Stimulated activated CD8-positive, alpha-beta memory T cell treated with anti-CD3 and anti-CD28 coated beads, Interleukin-15, amount 100 ng/mL, for 48 hours (primary cell): ENCODE measurements around the gene B3GALNT1.

Experiments
- DNase-seq, 2 donors: peaks; one replicate each; pipeline ENCODE4 v3.0.0-alpha.2; 2020; ENCODE audit warnings: low read depth in 2 of 2

B3GALNT1 gene

DNA sequence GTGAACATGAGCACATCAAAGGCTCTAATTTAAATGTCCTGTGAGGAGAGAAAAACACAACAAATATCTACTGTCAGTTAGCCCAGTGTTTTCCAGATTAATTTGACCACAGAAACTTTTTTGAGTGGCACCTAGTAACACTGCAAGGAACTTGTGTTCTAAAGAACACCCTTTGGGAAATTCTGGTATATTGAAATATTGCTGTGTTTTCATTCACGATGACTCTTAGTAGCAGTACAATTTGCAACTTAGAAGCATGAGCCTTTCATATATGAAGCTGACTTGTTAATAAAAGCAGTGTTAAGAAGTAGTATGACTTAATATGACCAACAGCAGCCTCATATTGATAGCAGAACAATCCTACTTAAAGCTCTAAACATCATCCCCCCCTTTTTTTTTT lies 32.0 kb downstream of the B3GALNT1 start:
- DNase-seq: no peak

DNA sequence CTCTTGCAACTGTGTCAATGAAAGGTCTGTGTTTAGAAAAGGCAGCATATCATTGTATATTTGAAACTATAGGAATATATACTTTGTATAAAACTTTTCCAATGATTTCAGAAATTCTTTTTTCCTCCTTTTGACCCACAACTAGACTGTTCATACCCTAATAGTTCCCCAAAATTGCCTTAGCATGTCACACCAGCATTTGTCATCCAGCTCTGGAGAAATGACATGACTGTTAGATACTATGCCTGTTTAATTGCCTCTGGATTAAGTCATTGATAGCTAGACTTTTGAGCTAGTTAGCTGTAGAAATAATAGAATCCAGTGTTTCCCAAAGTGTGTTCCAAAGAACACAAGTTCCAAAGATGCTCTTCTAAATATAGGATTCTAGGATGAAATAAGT lies 32.4 kb downstream of the B3GALNT1 start:
- DNase-seq: no peak

DNA sequence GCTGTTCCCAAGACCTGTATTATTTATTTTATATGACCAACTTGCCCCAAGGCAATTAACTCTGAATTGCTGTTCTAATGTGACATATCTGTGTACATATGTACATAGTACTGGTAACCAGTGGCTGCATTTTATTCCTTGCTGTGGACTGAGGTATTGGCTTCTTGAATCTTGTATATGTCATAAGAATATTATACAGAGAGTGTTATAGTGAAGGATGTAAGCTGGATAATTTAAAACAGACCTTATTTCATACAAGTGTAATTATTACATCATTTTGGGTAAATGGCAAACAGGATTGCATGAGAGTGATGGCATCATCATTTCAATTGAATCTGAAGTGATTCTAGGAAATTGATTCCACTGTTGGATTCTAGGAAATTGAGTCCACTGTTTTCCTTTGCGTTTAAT lies 32.9 kb downstream of the B3GALNT1 start:
- DNase-seq: no peak

DNA sequence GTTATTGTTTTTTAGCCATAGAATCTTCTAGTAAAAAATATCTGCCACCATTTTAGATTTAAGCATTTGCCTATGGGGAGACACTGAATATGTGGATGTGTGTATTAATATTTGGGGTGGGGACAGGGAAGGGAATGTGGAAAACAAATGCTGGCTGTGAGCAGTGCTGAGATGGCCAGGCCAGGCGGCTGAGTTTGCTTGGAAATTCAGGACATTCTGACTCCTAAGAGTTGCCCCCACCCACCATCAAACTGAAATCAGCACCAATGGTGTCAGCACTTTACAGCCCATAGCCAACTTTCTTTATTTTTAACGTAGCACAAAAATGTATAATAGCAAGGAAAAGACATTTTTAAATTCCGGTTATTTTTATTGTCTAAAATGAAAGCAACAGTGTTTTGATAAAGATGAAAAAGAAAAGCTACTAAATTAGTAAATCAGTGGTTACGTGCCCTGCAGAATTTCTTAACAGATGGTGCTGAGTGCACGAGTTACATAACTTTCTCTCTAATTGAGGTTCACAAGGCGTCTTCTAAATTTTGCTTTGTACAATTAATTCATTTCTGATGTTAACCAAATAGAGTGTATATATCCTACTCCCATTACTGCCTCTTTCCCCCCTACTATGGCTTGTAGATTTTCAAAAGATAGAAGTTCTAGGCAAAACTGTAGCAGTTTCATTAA lies 34.0 kb downstream of the B3GALNT1 start:
- DNase-seq: no peak

DNA sequence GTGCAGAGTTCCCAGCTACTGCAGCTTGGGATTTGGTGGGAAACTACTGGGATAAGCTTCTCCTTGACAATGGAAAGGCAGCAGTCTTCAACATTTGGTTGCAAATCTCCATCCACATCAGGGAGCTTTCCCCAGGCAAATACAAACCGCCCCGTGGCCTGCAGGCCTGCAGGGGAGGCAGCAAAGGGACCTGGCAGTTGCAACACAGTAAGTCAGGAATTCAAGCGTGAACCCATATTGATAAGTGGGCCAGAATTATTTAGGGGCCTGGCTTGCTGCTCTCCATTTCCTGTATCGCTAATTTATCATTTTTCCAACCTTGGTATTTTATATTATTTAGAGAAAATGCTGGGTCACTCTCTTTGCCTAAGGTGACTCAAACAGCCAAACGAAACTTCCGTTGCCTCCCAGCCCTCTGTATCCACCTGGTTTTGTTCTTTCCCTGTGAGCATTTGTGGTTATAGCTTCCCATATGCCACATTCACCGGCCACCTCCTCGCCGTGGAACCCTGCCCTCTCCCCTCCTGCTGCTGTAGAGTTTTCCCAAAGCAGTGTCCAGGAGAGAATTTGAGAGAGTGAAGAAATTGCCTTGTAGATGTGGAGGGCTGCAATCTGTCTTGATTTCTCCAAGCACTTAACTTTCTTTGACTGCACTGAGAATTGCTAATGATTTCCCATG lies 34.8 kb downstream of the B3GALNT1 start:
- DNase-seq: no peak

DNA sequence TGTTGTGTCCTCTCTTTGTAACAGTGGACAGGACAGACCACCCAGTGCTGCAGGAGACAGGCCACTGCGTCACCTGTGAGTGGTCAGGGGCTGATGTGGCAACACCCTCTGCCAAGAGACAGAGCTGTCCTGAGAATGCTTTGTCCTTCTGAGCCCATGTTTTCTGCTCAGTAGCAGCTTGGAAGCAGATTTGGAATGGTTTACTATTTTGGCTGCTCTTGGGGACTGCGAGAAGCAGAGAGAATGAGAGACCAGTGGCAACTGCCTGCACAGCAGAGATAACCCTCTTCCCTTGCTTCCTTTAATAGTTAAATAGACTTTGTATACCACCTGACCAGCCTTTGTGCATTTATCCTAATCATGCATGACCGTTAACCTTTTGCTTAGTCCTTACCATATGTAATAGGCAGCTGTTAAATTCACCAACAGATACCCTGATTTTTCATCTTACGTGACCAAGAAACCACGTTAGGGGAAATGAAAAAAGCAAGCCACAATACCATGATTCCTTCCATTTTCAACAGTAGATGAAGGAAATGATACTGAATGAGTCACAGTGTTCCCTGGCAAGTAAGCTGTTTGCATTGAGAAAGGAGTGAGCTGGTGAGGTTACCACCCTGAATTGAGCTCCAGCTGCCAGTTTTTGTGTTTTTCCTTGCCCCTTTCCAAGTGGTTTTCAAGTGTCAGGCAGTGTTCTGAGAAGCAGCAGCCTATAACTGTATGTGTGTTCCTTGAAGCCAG lies 35.5 kb downstream of the B3GALNT1 start:
- DNase-seq: no peak

DNA sequence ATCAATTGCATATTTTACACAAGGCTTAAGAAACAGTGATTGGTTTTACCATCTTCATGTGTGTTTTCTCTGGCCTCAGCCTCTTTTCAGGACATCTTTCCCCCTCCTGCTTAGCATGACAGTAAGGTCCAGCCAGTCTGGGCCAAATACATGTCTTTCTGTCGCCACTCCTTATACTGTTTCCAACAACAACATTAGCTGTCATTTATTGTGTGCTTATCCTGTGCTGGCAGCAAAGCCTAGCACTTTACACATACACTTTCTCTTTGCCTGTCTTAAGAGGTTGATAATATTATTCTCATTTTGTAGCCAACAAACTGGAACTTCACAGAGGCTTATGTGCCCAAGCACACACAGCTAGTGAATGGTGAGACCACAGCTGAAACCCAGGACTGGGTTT lies 37.8 kb downstream of the B3GALNT1 start:
- no peak for DNase-seq

DNA sequence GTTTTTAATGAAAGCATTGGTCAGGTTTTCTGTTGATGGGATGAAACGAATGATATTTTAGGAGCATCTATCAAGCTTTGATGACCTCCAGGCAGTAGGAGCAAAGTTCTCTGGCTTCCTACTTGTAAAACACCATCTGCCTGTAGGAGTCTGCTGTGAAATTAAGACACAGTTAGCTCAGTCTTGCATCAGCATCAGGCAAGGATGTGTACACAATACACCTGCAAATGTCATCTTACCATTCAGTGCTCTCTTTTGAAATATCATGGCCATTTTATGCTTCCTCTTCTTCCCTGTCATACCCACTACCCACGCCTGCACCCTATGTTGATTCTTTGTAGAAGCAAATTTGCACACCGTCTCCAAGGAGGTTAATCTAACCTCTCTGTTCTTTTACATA lies 38.2 kb downstream of the B3GALNT1 start:
- no peak for DNase-seq

DNA sequence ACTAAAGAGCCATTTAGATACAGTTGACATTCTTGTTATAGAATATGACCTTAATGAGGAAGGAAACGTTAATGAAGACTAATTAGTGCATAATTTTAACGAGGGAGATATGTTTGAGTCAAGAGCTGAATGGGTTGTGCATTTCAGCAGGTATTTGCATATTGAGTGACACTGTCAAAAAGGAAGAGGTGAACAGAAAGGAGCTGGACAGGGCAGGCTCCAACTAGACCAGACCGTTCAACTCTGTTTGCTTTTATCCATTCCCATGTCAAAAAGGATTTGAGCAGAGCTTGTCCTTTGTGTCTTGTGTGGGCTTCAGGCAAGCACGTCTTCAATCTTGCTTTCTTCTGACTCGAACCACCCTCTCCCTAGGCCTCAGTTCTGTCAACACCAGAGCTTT lies 40.7 kb downstream of the B3GALNT1 start:
- DNase-seq: no peak

DNA sequence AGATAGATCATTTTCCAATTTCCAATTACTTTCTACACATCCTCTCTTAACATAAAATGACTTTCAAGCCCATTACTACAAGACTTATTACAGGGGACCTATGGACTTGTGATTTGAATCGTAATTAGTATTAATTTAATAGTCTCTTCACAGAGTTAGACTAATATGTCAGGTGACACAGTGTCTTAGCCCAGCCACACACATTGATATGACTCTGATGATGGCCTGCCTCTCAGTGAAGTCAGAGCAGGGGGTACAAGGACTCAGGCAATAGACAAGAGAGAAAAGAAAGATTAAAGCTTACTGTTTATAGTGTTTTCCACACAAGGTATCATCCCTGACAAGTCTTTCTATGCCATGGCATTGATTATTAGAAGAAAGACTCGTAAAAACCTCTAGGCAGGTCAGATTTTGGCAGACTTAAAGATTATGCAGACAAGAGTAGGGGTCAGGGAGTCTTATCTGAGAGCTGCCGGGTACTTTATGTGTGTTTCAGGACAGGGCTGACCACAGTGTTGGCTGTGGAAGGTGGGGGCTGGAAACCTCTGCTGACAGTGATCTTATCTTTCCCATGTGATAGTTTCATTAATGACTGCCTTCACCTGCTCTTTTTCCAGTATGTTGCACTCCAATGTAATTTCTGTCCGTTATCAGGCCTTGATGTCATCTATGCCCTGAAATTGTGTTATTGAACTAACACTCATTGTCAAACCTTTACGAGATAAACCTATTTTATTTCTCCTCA lies 50.1 kb downstream of the B3GALNT1 start:
- DNase-seq: no peak

DNA sequence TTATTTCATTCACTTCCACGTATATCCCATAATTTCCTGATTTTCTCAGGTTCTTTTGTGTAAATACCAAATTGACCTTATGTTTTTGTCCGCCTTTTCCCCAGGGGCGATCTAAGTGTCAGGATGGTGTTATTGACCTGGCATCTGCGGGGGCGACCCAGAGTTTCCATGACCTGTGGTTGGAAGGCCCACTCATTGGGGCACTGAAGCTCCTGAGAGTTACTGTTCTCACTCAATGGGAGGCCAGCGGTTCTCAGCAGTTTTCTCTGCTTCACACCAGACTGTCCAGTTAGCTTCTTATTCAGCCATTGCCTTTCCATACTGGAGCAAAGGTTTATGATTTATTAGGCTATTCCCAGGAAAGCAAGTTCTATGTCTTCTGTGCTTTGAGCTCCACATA lies 53.3 kb downstream of the B3GALNT1 start:
- no peak for DNase-seq

DNA sequence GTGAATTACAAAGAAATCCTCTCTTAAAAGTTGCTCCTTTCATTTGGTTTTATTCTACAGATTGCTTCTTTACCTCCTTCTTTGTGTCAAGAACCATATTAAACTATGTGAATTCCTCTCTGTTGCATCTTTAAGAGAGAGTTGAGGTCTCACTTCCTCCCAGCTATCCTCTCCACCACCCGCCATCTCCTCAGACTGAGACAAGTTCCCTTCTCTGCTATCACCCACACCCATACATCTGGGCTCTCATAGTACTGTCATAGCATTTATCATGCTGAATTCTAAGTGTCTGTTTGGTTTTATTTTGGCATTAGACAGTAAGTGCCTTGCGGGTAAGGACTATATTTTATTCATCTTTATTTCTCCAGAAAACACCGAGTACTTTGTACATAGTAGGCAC lies 54.2 kb downstream of the B3GALNT1 start:
- no peak for DNase-seq

DNA sequence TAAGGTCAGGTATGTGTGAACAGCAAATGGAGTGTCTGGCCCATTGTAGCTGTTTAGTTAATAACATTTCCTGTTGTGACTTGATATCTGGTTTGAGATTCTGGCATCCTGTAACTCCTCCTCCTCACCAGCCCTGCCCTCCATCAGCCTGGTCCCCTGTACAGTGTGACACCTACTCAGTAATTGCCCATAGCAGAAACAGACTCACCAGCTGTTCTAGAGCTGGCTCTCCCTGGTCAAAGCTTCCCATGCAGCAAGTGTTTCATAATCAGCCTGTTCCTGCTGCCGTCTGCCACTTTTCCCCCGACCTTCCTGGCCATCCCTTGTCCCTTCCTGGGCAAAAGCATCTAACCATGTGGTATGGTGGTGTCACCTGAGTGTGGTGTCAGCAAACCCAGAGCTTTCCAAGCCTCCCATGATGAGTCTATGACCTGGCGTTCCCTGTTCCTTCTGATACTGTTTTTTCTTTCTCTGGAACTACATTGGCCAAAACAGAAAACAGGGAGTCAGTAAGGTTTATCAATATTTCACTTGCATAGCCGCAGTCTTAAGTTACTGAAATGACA lies 55.4 kb downstream of the B3GALNT1 start:
- no peak for DNase-seq

DNA sequence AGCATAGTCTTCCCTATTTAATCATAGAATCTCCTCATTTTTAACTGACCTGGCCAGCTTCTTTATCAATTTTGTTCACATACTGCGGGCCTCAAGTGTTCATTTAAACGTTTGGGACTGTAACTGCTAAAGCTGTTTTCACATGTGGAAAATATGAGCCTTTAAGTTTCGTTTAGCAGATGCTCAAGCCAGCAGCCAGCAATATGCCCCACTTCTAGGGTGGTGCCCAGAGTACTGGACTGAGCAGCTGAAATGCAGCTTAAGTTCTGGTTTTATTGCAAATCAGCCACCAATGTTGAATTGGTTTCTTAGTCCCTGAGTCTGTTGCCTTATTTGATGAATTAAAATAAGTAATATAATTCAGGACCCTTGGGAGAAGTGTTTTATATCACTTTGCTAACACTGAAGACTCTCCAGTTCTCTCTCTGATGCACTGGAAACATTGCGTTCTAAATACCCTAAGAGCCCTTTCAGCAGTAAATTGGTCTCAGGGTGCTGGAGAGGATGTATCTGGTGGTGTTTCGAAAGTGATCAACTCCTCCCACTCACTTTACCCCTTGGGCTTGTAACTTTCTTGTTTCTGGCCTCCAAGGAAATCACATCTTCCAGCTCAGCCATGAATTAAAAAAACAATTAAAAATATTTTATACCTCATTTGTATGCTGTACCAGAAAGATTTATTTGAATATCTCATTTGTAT lies 61.7 kb downstream of the B3GALNT1 start:
- DNase-seq: no peak

DNA sequence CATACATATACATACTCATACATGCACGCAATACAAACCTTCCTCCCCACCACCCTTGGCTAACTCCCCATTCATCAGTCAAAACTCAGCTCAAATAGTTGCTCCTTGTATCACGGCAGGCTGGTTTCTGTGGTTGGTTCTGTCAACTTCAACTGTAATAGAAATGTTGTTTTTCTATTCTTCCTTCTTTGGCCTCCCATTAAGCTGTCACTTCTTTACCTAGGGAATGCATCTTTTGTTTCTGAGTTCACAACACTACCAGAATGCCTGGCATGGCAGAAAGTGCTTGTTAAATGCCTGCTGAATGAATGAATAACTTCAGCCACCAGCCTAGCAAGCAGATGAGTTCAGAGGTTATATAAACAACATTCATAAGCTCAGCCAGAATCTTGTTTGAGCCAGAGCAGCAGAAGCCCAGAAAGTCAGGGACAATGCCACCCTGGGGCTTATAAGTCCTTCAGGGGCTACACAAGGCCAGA lies 63.1 kb downstream of the B3GALNT1 start:
- DNase-seq: no peak

DNA sequence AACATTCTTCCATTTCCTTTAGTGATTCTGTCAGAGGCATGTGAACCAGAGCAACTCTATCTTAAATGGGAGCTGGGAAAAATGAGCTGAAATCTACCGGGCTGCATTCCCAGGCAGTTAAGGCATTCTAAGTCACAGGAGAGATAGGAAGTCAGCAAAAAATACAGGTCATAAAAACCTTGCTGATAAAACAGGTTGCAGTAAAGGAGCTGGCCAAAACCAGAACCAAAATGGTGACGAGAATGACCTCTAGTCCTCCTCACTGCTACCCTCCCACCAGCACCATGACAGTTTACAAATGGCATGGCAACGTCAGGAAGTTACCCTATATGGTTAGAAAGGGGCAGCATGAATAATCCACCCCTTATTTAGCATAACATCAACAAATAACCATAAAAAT lies 66.4 kb downstream of the B3GALNT1 start:
- DNase-seq: no peak

DNA sequence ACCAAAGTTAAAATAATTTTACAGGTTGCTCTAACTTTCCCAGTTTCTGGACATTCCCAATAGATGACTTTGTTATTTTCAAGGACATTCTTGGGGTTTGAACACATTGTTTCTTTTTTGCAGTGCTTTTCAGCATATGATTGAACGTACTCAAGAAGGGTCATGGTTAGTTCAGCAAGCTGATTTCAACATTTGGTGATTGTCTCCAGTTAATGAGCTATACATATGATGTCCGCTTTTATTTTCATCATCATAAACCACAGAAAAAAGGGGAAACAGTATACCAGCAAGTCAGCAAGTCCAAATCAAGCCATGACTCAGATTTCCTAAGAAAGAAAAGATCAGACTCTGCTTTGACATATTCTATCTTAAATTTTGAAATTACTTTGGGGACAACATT lies 69.4 kb downstream of the B3GALNT1 start:
- no peak for DNase-seq

DNA sequence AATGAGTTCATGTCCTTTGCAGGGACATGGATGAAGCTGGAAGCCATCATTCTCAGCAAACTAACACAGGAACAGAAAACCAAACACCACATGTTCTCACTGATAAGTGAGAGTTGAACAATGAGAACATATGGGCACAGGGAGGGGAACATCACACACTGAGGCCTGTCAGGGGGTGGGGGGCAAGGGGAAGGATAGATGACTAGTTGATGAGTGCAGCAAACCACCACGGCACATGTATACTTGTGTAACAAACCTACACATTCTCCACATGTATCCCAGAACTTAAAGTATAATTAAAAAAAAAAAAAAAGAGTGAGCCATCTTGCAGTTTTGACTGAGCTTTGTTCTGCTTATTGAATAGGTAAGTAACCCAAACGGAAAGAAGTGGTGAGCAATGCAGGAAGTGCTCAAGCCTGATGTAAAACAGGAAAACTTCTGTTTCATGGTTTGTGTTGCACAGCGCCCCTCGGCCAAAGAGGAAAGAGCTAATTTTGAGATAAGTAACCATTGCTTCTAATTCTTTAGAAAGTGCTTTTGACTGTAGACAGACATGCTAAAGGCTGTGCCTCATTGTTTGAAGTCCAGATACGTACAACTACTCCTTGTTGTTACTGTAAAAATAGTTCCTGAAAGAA lies 70.1 kb downstream of the B3GALNT1 start:
- DNase-seq: peak in 1 of 2 donors; percentile 9
